GM12878 (cell line): ENCODE results near the gene SLC43A1.

Source experiments
- CBX3 ChIP-seq: fragments of 200-600 bp; sonication (generic); IDR thresholded peaks from 2 replicates; pipeline ENCODE4 v1.6.1; 2016; ENCODE audit warnings: low read depth, borderline replicate concordance
- CTCF ChIP-seq, 3 experiments: IDR thresholded peaks in 2 of 3; conservative IDR thresholded peaks in 1 of 3; 2 replicates each; pipeline ENCODE4 v1.5.1; 2011; ENCODE audit warnings: low read depth in 3 of 3, low read length in 3 of 3, mild to moderate bottlenecking in 3 of 3, control low read depth in 2 of 3, moderate library complexity in 2 of 3, inconsistent platforms in 1 of 3, mixed read lengths in 1 of 3; ENCODE audit not compliant: control insufficient read depth in 2 of 3, insufficient read depth in 1 of 3; ENCODE audit errors: extremely low read depth in 1 of 3
- IRF3 ChIP-seq: fragments of 450-650 bp; IDR thresholded peaks from 2 replicates; pipeline ENCODE4 v1.6.1; 2014; ENCODE audit warnings: mild to moderate bottlenecking
- MTA3 ChIP-seq: IDR thresholded peaks from 2 replicates; pipeline ENCODE4 v1.6.1; 2012; ENCODE audit warnings: low read length, inconsistent platforms, borderline replicate concordance
- NFXL1 ChIP-seq: fragments of 450-650 bp; IDR thresholded peaks from 2 replicates; pipeline ENCODE4 v1.6.1; 2017; ENCODE audit warnings: antibody characterized with exemption, mild to moderate bottlenecking, borderline replicate concordance
- PAX8 ChIP-seq: fragments of 450-650 bp; IDR thresholded peaks from 2 replicates; pipeline ENCODE4 v1.6.1; 2017; ENCODE audit warnings: mild to moderate bottlenecking, moderate library complexity
- POLR2A ChIP-seq: IDR thresholded peaks from 2 replicates; pipeline ENCODE4 v1.6.1; 2011; ENCODE audit warnings: low read depth, mild to moderate bottlenecking, low read length
- POLR2AphosphoS5 ChIP-seq: IDR thresholded peaks from 2 replicates; pipeline ENCODE4 v1.6.1; 2011; ENCODE audit warnings: mild to moderate bottlenecking, low read length, inconsistent platforms
- REST ChIP-seq: IDR thresholded peaks from 2 replicates; pipeline ENCODE4 v1.6.1; 2012; ENCODE audit warnings: mild to moderate bottlenecking, low read depth, low read length
- SP1 ChIP-seq: IDR thresholded peaks from one replicate; pipeline ENCODE4 v1.6.1; 2011; ENCODE audit warnings: low read depth, low read length
- ZZZ3 ChIP-seq: IDR thresholded peaks from 2 replicates; pipeline ENCODE4 v1.6.1; 2011; ENCODE audit warnings: low read depth; ENCODE audit not compliant: control insufficient read depth, insufficient read length

- TF ChIP-seq CTCF (IDR thresholded peaks at IDR 0.05 in 2 of 3, conservative IDR thresholded peaks at IDR 0.05 in 1 of 3; ENCODE audit: control insufficient read depth in 2 of 3, extremely low read depth in 1 of 3, insufficient read depth in 1 of 3, low read depth in 3 of 3, low read length in 3 of 3) (no peak), SP1 (no peak), ZZZ3 (no peak), POLR2A (no peak), POLR2AphosphoS5 (no peak), PAX8 (no peak), NFXL1 (no peak), REST (no peak), IRF3 (no peak), CBX3 (no peak), MTA3 (no peak)
Measured at GRCh38 chr11:57477507-57478189, 37.9 kb downstream of the SLC43A1 start.
